Activated T-helper 17 cell treated with anti-CD3 and anti-CD28 coated beads, Interleukin-2, amount 50 U/mL, for 72 hours (primary cell): ENCODE measurements around the gene PLPP1. TPM values are rescaled to one million over a fixed set of nuclear protein-coding genes. Genes with fewer than 3 reads are reported as not detected.

Experiments used
- total RNA-seq, 2 donors: library from RNA; stranded (reverse); gene quantifications; one replicate each; pipeline ENCODE4 v1.2.3, GENCODE V29; 2022

The PLPP1 gene
- total RNA-seq, 2 donors from 2014 or later = 4.8 to 9.7 TPM

Other genes with a start within 250 kb of the PLPP1 start
- 10 to 100 TPM in 1 of 2 donors, 1 to 10 TPM in 1; 9.0 to 16.8 TPM for gene DHX29, start 227.3 kb downstream of the PLPP1 start, total RNA-seq
- 10 to 100 TPM; 74.1 to 88.5 TPM for gene MTREX, start 227.0 kb downstream of the PLPP1 start, total RNA-seq
- gene SLC38A9, start 177.4 kb upstream of the PLPP1 start, total RNA-seq = 10 to 100 TPM; 12.5 to 21.7 TPM
- gene DDX4, start 203.1 kb upstream of the PLPP1 start, total RNA-seq = under 1 TPM in 1 of 2 donors, not detected in 1; 0.26 TPM